M059J (cell line): ENCODE data around the gene RPTOR. TPM values are rescaled to one million over a fixed set of nuclear protein-coding genes. Genes with fewer than 3 reads are reported as not detected.

Experiments used
- total RNA-seq: library from RNA; depleted of rRNA; stranded (reverse); fragments of >200 nt; shearing (Covaris generic); gene quantifications from 2 replicates; pipeline ENCODE4 v1.2.3, GENCODE V29; 2014; rRNA removed

Gene RPTOR
- total RNA-seq, 1 experiment from 2014 or later = 20.8 TPM

Other genes with a start within 250 kb of the RPTOR start
- 11.6 and 18.8 TPM in 2 replicates for gene ENDOV, start 129.7 kb upstream of the RPTOR start, total RNA-seq
- 0.79 and 2.0 TPM in 2 replicates for gene NPTX1, start 68.2 kb upstream of the RPTOR start, total RNA-seq